B cell (primary cell): ENCODE measurements around the gene TCL1A. TPM values are rescaled to one million over a fixed set of nuclear protein-coding genes. Genes with fewer than 3 reads are reported as not detected.
A peak's percentile ranks its signal among the peaks of the same experiment; 100 is the strongest.

ENCODE experiments used
- ATAC-seq: fragments of 200-7000 bp; cut with Tn5 transposase; one replicate; pipeline ENCODE4 v1.10.0; 2021; ENCODE audit warnings: low read depth, mild to moderate bottlenecking, moderate number of reproducible peaks, moderate library complexity
- CTCF ChIA-PET: fragments of 350-600 bp; sonication (Branson Sonifier 250); formaldehyde crosslinking; loops from one replicate; lab custom pipeline; 2021; ENCODE audit warnings: antibody characterized with exemption, inconsistent platforms; lab: Charles Lee
- POLR2A ChIA-PET: fragments of 350-600 bp; sonication (Branson Sonifier 250); formaldehyde crosslinking; loops from one replicate; lab custom pipeline; 2021; ENCODE audit warnings: antibody characterized with exemption; lab: Charles Lee
- DNase-seq: peaks from one replicate; pipeline ENCODE4 v3.0.0; 2013
- H2AFZ ChIP-seq: 2 replicates; pipeline ENCODE4 v1.6.1; 2012; ENCODE audit warnings: mild to moderate bottlenecking, low read depth, low read length; ENCODE audit not compliant: insufficient read depth, poor library complexity, severe bottlenecking
- H3K27ac ChIP-seq, 2 donors: 1 replicate in 1 of 2; 2 replicates in 1 of 2; pipeline ENCODE4 v1.5.1; 2012 to 2013; ENCODE audit warnings: low read length in 2 of 2, mild to moderate bottlenecking in 2 of 2, moderate library complexity in 1 of 2
- H3K27me3 ChIP-seq, 4 experiments: fragments of 200-600 bp in 1 of 4; sonication (generic) in 1 of 4; replicated peaks in 1 of 4; 1 replicate in 2 of 4; 2 replicates in 2 of 4; pipeline versions ENCODE4 v1.6.1 to v1.7.0; 2013 to 2016; ENCODE audit warnings: low read length in 3 of 4, mild to moderate bottlenecking in 2 of 4, mixed read lengths in 1 of 4, moderate library complexity in 1 of 4; ENCODE audit not compliant: insufficient read depth in 4 of 4, control insufficient read depth in 3 of 4; ENCODE audit errors: control extremely low read depth in 1 of 4
- H3K36me3 ChIP-seq, 2 experiments: replicated peaks in 1 of 2; 1 replicate in 1 of 2; 2 replicates in 1 of 2; pipeline versions ENCODE4 v1.6.1 to v1.7.1; 2013; ENCODE audit warnings: low read length in 1 of 2; ENCODE audit not compliant: insufficient read depth in 2 of 2, control insufficient read depth in 1 of 2; ENCODE audit errors: control extremely low read depth in 1 of 2, extremely low read depth in 1 of 2
- H3K4me1 ChIP-seq, 2 donors: fragments of 200-600 bp in 1 of 2; sonication (generic) in 1 of 2; 1 replicate in 1 of 2; 2 replicates in 1 of 2; pipeline versions ENCODE4 v1.5.1 to v1.6.1; 2013 to 2017; ENCODE audit warnings: low read length in 2 of 2; ENCODE audit not compliant: control insufficient read depth in 2 of 2, insufficient read depth in 2 of 2
- H3K4me2 ChIP-seq: replicated peaks from 2 replicates; pipeline ENCODE3; 2012; ENCODE audit warnings: mild to moderate bottlenecking, low read depth, low read length; ENCODE audit not compliant: poor library complexity, severe bottlenecking
- H3K4me3 ChIP-seq, 5 experiments: fragments of 200-600 bp in 1 of 5; sonication (generic) in 1 of 5; 1 replicate in 3 of 5; 2 replicates in 2 of 5; pipeline versions ENCODE4 v1.5.1 to v1.7.0; 2011 to 2016; ENCODE audit warnings: low read length in 4 of 5, mild to moderate bottlenecking in 4 of 5, low read depth in 2 of 5, control low read depth in 1 of 5, moderate library complexity in 1 of 5; ENCODE audit not compliant: insufficient read depth in 1 of 5; ENCODE audit errors: control extremely low read depth in 1 of 5, extremely low read depth in 1 of 5
- H3K79me2 ChIP-seq: fragments of 200-600 bp; sonication (generic); one replicate; pipeline ENCODE4 v1.6.0; 2016; ENCODE audit warnings: low read length; ENCODE audit not compliant: control insufficient read depth, insufficient read depth
- H3K9ac ChIP-seq: fragments of 200-600 bp; sonication (generic); 2 replicates; pipeline ENCODE4 v1.6.1; 2017; ENCODE audit warnings: mild to moderate bottlenecking, low read length, moderate library complexity
- H3K9me3 ChIP-seq, 3 donors: one replicate each; pipeline versions ENCODE4 v1.6.1 to v1.7.1; 2013; ENCODE audit warnings: low read length in 2 of 3; ENCODE audit not compliant: control insufficient read depth in 2 of 3, insufficient read depth in 1 of 3; ENCODE audit errors: control extremely low read depth in 1 of 3
- H4K20me1 ChIP-seq: 2 replicates; pipeline ENCODE4 v1.6.0; 2012; ENCODE audit warnings: mild to moderate bottlenecking, low read length; ENCODE audit not compliant: insufficient read depth, control insufficient read depth, poor library complexity, severe bottlenecking
- H3K27ac Mint-ChIP-seq: one replicate; pipeline ENCODE4 v1.8.0; 2021; ENCODE audit warnings: mixed read lengths
- H3K27me3 Mint-ChIP-seq: one replicate; pipeline ENCODE4 v1.8.0; 2021; ENCODE audit warnings: mixed read lengths
- H3K4me1 Mint-ChIP-seq: one replicate; pipeline ENCODE4 v1.8.0; 2021; ENCODE audit warnings: mixed read lengths
- H3K4me3 Mint-ChIP-seq: one replicate; pipeline ENCODE4 v1.8.0; 2021; ENCODE audit warnings: mixed read lengths
- H3K9me3 Mint-ChIP-seq: one replicate; pipeline ENCODE4 v1.8.0; 2022; ENCODE audit warnings: mixed read lengths; ENCODE audit not compliant: insufficient read depth
- CTCF ChIP-seq: fragments of 200-600 bp; IDR thresholded peaks from one replicate; pipeline ENCODE4 v1.8.0; 2022; ENCODE audit warnings: antibody characterized with exemption, mild to moderate bottlenecking
- EZH2 ChIP-seq: IDR thresholded peaks from 2 replicates; pipeline ENCODE4 v1.6.1; 2012; ENCODE audit warnings: borderline replicate concordance, low read depth, mild to moderate bottlenecking, moderate library complexity, low read length; ENCODE audit not compliant: insufficient read depth, poor library complexity, severe bottlenecking
- WGBS: methylation state at CpG from one replicate; pipeline ENCODE4 v1.1.5; 2013; ENCODE audit warnings: missing lambda C conversion rate; ENCODE audit not compliant: insufficient coverage; 5-methylcytosine and 5-hydroxymethylcytosine counted together
- intact Hi-C: fragments of 100-400 bp; cut with micrococcal nuclease; formaldehyde crosslinking; loops from one replicate; pipeline ENCODE4 v1.10.0; 2022
- polyA plus RNA-seq: library from polyadenylated mRNA; depleted of rRNA; stranded (reverse); fragments of >200 nt; gene quantifications from 2 replicates; pipeline ENCODE4 v1.2.3, GENCODE V29; 2012
- total RNA-seq, 2 donors: library from RNA; stranded (reverse); fragments of 120-200 nt in 1 of 2; gene quantifications; 1 replicate in 1 of 2; 2 replicates in 1 of 2; pipeline versions ENCODE4 v1.2.3 to v1.2.4, GENCODE V29; 2013 to 2022

TCL1A gene
- total and polyA plus RNA-seq, 2 donors (not counting 1 experiment from before 2014, with no cell fraction given) = 272 to 770 TPM

- H3K9ac ChIP-seq = no peak overlapping the region
- intact Hi-C loops = loop anchor here (5.0 kb wide), 2 partner anchors 37 to 83 kb away; no protein-coding TSS in a partner anchor
- peak overlapping the region; percentile 87 to 94 for H3K27ac ChIP-seq
- peaks cover 34% of the 10 kb centered on the region for H3K27me3 Mint-ChIP-seq
- peaks cover 0 to 16% (median 0%) of the 10 kb centered on the region in 3 donors for H3K9me3 ChIP-seq
- TF ChIP-seq CTCF = no peak
- POLR2A ChIA-PET = interaction anchor here (0.9 to 3.5 kb wide), 3 partner anchors 17 to 30 kb away, joined by 3 to 25 read pairs (median 7); no protein-coding TSS in a partner anchor
- H3K4me3 Mint-ChIP-seq = peak overlapping the region; percentile 21
- DNase-seq = no peak
- H2AFZ ChIP-seq = no peak overlapping the region
- H3K4me1 Mint-ChIP-seq = peaks cover 79% of the 10 kb centered on the region
- H3K4me1 ChIP-seq = peaks cover 87 to 90% of the 10 kb centered on the region in 2 donors
- peaks cover 0 to 7% of the 10 kb centered on the region in 2 experiments for H3K36me3 ChIP-seq
- H3K4me2 ChIP-seq = peak overlapping the region; percentile 53
- WGBS = 55% methylated on average over 5 of the region's 5 CpGs
- H3K79me2 ChIP-seq = peaks cover 13% of the 10 kb centered on the region
- no peaks in the 10 kb centered on the region for H4K20me1 ChIP-seq
- peak overlapping the region; percentile 79 for H3K27ac Mint-ChIP-seq
- no peak for ATAC-seq
- no peaks in the 10 kb centered on the region for H3K9me3 Mint-ChIP-seq
- no peak overlapping the region for H3K4me3 ChIP-seq
- no peaks in the 10 kb centered on the region for H3K27me3 ChIP-seq
- CTCF ChIA-PET = interaction anchor here (0.6 to 3.8 kb wide), 5 partner anchors 12 to 52 kb away, joined by 3 to 18 read pairs (median 4); no protein-coding TSS in a partner anchor
Observed at GRCh38 chr14:95695051-95695450, 18.9 kb downstream of the TCL1A start.

- POLR2A ChIA-PET = no interaction called here
Observed at GRCh38 chr14:95692109-95692508, 21.8 kb downstream of the TCL1A start.

More at GRCh38 chr14:95692109-95692508, 21.8 kb downstream of the TCL1A start:
- Mint-ChIP-seq H3K4me3 (no peak overlapping the region), H3K27me3 (peaks cover 33% of the 10 kb centered on the region), H3K9me3 (no peaks in the 10 kb centered on the region), H3K4me1 (peaks cover 59% of the 10 kb centered on the region), H3K27ac (peak overlapping the region; percentile 72)
- CTCF ChIA-PET = interaction anchor here (2.1 to 3.8 kb wide), 2 partner anchors 24 to 81 kb away, joined by 10 to 16 read pairs; no protein-coding TSS in a partner anchor
- H3K9me3 ChIP-seq = peaks cover 0 to 16% (median 0%) of the 10 kb centered on the region in 3 donors
- H3K4me3 ChIP-seq = no peak overlapping the region
- no peaks in the 10 kb centered on the region for H3K27me3 ChIP-seq
- no peak for ATAC-seq
- no peak overlapping the region for H2AFZ ChIP-seq
- DNase-seq = no peak
- intact Hi-C loops = no loop called here
- TF ChIP-seq CTCF (no peak), EZH2 (no peak)
- H3K27ac ChIP-seq = peak overlapping the region in 1 of 2 donors; percentile 48
- H3K79me2 ChIP-seq = peaks cover 16% of the 10 kb centered on the region
- H3K4me2 ChIP-seq = peak overlapping the region; percentile 38
- 93% methylated on average over 3 of the region's 4 CpGs for WGBS
- H4K20me1 ChIP-seq = no peaks in the 10 kb centered on the region
- H3K9ac ChIP-seq = no peak overlapping the region
- peaks cover 59 to 64% of the 10 kb centered on the region in 2 donors for H3K4me1 ChIP-seq
- peaks cover 0 to 7% of the 10 kb centered on the region in 2 experiments for H3K36me3 ChIP-seq
